ENCODE measurements around the gene NCL.

DNA sequence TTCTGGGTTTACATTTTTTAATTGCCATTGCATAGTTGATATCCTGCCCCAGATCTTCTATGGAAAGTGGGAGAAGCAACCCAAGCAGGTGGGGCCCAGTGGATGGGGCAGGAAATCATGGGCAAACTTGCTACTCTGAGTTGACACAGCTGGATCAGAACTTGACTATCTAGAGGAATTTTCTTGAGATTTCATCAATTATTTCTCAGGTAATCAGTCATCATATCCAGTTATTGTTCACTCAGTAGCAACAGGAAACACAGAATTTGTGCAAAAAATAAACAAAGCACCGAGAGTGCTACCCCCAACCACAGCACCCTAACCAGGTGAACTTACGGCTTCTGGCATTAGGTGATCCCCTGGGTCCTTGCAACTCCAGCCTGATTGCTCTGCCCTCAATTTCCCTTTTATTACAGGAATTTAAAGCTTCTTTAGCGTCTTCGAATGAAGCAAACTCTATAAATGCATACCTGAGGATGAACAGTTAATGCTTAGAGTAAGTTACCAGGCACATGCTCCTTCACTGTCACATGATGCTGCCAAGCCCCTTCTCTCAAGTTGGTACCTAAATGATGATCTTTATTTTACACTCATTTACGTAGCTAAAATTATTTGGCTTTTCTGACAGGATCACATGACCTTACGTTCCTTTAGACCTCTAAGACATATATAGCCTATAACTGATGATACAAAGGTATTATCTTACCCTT, 7.8 kb downstream of the NCL start:
- TF ChIP-seq, protein P1, sequence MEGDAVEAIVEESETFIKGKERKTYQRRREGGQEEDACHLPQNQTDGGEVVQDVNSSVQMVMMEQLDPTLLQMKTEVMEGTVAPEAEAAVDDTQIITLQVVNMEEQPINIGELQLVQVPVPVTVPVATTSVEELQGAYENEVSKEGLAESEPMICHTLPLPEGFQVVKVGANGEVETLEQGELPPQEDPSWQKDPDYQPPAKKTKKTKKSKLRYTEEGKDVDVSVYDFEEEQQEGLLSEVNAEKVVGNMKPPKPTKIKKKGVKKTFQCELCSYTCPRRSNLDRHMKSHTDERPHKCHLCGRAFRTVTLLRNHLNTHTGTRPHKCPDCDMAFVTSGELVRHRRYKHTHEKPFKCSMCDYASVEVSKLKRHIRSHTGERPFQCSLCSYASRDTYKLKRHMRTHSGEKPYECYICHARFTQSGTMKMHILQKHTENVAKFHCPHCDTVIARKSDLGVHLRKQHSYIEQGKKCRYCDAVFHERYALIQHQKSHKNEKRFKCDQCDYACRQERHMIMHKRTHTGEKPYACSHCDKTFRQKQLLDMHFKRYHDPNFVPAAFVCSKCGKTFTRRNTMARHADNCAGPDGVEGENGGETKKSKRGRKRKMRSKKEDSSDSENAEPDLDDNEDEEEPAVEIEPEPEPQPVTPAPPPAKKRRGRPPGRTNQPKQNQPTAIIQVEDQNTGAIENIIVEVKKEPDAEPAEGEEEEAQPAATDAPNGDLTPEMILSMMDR (IDR thresholded peaks at IDR 0.05; ENCODE audit: insufficient read depth, low read length, poor library complexity, severe bottlenecking), result no peak
- TF ChIP-seq EZH2phosphoT487 (conservative IDR thresholded peaks at IDR 0.05; ENCODE audit: low read length), result no peak

Data from SU-DHL-6 (cell line).